Activated T-helper 1 cell treated with anti-CD3 and anti-CD28 coated beads, Interleukin-2, amount 50 U/mL, for 16 hours (primary cell): ENCODE results near the gene SERPINA4.
"Not testable (repeated sequence)": the region's sequence is repeated elsewhere in the genome, so short reads cannot be mapped to it uniquely, and the experiment has no call there.

ENCODE experiments used
- DNase-seq, 2 donors: peaks; one replicate each; pipeline ENCODE4 v3.0.0-alpha.2; 2020; ENCODE audit warnings: low read depth in 1 of 2, low spot score in 1 of 2

Gene SERPINA4

DNA sequence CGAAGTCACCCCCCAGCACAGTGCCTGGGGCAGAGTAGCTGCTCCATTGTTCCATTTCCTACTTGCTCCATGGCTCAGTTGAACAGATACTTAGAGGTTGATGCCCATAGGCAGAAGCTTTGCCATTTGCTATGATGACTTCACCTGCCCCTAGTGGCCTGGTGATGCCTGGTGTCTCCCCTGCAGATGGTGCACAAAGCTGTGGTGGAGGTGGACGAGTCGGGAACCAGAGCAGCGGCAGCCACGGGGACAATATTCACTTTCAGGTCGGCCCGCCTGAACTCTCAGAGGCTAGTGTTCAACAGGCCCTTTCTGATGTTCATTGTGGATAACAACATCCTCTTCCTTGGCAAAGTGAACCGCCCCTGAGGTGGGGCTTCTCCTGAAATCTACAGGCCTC lies 30.6 kb downstream of the SERPINA4 start:
- DNase-seq, result no peak

DNA sequence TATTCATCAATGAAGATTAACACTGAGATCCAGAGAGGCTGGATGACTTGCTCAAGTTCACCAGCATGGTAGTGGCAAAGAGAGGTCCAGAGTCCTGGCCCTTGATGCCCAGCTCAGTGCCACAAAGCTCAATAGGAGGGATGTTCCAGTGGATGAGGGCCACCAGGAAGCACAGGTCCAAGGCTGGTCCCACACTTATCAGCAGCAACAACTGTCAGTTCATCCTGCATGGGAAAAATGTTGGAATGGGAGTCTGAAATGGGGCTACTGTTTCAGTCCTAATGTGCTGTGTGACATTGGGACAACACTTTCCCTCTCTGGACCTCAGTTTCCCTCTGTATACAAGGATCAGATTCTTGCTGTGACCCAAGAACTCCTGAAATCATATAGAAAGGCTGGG lies 31.2 kb downstream of the SERPINA4 start:
- no peak for DNase-seq

DNA sequence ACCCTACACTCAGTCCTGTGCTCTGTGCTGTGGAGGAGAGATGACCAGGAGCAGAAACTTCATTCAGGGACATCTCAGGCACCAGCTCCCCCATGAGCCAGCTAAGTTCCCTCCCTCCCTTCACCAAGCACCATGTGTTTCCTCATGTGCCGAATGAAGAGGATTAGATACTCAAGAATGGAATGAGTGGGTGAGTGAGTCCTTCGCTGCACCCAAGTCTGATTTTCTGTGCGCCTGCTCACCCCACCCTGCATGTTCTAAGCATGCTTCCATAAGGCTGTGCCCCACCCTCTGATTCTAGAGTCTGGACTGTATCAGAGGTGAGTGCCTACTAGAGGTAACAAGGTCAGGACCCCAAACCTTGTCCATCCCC lies 32.1 kb downstream of the SERPINA4 start:
- DNase-seq, result no peak

DNA sequence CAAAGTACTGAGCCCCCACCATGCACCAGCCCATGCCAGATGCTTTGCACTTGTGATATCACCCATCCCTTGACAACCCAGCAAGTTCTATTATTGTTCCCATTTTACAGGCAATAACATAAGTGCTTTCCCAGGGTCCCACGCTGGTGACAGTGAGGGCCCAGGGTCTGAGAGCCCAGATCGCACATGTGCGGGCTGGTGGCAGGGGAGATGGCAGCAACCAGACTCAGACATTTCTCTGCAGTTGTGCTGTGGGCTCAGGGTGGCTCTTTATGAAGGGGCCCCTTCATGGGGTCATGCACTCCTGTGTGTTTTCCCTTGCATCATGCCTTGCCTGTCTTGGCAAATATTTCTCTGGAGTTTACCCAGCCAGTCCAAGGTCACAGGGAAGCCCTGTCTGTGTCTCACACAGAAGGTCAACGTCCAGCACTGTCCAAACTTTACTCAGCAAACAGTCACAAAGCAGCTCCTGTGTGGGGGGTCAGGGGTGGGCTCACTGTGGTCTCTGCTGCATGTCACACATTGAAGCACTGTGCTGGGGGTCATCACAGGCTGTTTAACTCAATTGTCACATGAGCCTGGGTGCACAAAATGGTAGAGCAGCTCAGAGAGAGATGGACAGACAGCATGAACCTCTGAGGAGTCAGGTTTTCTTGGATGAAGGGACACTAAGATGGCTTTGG lies 32.6 kb downstream of the SERPINA4 start:
- DNase-seq, result no peak

DNA sequence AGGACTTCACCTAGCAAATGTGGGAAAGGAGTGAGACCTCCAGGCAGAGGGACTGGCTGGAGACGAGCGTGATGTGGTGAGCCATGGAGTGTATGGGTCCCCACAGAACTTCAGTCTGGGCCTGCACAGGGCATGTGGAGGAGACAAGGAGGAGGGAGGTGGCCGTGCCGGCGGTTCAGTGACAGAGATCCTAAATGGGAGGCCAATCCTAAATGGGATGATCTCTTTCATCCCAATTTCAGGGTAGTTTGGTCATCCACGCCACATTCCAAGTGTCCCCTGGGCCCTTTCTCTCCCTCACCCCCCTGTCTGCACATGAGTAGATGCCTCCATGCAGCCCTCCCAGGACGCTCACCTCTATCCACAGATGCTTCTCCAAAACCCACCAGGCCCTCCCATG lies 33.2 kb downstream of the SERPINA4 start:
- no peak for DNase-seq

DNA sequence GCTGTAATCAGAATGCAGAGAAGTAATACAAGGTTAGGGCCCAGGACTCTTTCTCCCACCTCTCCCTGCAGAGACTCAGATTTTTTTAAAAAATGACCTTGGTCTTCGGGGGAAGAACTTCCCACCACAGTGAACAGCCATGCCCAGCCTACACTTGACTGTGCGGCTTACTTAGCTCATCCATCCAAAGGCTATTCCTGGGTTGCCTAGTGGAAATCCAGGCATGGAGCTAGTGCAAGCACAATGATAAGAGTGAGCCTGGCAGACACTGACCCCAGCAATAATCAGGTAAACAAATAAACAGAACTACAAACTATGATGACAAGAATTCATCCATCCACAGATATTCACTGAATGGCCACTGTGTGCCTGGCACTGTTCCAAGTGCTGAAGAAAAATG lies 34.7 kb downstream of the SERPINA4 start:
- DNase-seq, result no peak

DNA sequence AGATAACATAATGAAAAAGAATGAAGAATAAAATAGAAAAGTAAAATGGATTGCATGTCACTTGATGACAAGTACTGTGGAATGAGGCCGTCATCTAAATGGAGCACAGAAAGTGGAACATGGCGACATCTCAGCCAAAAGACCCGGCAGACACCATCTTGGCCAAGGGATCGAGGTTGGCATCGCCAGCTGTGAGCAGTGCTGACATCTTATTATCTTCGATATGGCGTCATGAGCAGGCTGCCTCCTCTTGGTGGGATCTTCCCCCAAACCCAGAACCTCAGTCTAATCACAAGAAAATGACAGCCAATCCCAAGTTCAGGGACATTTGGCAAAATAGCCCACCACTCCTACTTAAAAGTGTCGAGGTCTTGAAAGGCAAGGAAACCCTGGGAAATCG lies 35.1 kb downstream of the SERPINA4 start:
- DNase-seq, result no peak

DNA sequence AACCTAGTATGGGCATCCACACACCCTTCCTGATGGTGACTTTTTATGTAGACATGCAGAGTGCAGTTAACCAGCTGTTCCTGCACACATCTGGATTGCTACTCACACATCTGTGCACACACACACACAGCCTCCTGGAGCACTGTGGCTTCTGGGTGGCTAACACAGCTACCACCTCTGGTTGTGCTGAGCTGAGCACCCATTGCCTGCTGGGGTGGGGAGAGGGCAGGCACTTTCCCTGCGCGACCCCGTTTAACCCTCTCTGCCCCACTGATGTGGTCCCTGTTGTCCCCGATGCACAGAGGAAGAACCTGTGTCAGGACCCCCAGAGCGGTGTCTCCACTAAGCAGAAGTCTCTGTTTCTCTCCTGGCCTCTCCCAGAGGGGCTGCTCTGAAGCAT lies 36.5 kb downstream of the SERPINA4 start:
- no peak for DNase-seq

DNA sequence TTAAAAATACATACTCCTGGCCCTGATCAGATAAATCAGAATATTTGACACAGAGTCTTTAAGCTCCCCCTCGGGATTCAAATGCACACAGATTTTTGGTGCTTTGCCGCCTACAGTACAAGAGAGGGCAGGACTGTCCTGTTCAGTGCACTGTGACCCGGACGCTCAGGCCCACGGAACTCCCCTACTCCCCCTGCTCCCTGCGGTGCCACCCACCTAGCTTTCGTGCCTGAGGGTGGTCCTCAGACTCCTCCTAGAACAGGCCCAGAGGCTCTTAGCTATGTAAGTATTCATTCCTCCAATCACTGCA lies 37.2 kb downstream of the SERPINA4 start:
- DNase-seq, result no peak

DNA sequence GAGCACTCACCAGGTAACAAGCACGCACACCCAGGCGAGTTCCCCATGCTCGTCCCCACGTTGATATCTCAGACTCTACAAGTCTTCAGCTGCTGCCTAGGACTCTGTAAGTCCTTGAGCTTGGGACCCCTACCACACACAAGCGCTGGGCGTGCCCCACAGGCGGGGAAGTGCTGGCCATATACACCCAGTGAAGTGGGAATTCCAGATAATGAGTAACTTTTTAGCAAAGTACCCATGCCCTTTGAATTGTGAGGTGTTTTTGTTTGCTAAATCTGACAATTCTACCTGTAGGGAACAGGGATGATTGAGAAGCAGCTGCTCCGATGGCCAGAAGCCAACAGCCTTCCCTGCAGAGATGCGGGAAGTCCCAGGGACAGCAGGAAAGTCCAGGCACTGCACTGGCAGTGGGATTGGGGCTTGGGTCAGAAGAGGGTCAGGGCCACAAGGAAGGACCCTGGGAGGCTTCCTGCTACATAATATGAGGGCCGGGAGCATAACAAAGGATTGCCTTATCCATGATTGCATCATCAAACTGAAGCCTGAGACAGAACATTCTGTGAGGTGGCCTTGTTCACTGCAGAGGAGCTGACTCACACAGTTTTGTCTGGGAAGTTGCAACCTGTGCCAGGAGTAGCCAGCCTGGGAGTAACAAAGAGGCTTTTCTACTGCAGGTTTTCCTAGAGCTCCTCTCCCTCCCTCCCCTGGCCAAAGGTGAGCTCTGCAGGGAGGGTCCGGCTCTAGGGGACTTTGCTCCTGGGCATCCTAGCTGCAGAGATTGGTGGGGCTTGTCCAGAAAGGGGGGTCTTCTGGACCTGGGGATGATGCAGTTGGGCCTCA lies 37.8 kb downstream of the SERPINA4 start:
- no peak for DNase-seq

DNA sequence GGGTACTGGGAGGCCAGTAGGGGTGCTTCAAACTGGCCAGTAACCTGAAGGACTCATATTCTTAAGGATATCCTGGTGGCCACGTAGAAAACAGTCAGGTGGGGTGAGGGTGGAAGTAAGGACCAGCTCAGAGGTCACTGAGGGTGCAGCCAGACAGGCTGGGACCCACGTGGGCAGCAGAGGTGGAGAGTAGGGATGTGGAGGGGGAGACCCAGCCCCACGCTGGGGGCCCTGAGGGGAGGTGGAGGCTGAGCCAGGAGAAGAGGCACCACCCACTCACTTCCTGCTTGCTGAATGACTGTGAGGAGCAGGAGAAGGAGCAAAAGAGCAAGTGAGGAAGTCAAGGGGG lies 38.4 kb downstream of the SERPINA4 start:
- no peak for DNase-seq

DNA sequence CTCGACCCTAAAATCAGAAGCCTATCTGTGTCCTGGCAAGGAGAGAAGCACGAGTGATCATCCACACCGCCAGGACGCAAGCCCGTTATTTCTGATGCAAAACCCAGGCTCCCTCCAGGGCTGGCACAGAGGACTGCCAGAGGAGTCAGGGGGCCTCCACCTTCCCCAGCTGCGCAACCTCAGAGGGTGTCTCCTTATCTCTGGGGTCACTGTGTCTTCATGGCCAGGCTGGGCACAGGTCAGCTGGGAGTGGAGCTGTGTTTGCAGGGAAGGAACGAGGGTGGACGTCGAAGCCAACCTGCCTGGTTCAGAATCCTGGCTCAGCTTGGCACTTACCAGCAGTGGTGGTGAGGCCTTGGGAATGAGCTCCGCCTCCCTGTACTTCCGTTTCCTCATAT lies 38.9 kb downstream of the SERPINA4 start:
- DNase-seq, result no peak

DNA sequence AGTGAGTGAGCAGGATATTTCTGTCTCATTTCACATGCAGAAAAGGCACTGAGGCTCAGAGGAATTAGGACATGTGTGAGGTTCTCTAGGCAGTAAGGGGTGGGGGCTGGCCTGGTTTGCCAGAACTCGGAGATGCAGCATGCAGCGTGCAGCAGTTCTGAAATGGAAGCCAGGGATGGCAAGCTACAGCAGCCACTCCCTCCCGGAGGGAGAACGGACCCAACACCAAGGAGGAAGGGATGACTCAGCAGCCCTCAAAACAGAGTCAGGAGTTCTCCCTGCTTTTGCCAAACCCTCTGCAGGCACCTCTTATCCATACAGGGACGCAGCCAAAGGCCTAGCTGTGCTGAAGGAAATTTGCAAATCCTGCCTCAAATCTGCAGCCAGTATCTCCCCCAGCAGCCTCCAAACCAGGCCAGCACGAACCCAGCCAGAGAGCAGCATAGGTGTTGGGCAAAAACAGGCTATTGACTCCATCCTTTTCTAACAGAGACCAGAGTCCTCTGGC lies 40.7 kb downstream of the SERPINA4 start:
- DNase-seq, result no peak

DNA sequence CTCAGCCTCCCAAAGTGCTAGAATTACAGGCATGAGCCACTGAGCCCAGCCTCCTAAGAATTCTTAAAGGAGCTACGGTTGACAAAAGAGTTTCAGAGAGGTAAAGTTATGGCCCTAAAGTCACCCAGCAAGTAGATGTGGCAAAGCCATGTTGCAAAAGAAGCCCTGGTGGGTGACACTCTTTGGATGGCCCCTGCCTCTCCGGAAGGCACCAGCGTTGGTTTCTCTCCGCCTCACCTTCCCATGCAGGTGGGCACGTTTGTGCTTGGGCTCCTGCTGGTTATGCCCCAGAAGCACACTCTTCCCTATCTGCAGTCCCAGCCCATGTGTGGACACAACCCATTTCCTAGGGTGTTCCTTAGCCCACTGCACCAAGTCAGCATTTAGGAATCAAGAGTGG lies 41.5 kb downstream of the SERPINA4 start:
- DNase-seq, result no peak

DNA sequence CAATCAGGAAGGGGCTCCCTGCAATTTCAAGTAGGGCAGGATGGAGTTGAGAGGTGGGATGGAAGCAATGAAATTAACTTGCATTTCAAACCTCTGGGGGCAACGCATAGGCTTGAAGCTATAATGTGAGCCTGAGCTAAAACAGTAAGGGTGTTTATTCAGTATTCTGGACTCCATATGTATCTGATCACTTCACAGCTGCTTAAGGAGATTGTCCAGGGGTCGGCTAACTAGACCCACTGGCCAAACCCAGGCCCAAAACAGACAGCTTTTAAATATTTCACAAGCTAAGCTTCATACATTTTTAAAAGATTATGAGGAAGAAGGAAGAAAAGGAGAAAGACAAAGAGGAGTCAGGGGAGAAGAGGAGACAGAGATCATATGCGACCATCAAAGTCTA lies 44.1 kb downstream of the SERPINA4 start:
- DNase-seq, result no peak

DNA sequence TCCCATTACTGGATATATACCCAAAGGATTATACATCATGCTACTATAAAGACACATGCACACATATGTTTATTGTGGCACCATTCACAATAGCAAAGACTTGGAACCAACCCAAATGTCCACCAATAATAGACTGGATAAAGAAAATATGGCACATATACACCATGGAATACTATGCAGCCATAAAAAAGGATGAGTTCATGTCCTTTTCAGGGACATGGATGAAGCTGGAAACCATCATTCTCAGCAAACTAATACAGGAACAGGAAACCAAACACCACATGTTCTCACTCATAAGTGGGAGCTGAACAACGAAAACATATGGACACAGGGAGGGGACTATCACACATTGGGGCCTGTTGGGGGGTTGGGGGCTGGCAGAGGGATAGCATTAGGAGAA lies 47.7 kb downstream of the SERPINA4 start:
- not testable (repeated sequence) for DNase-seq

DNA sequence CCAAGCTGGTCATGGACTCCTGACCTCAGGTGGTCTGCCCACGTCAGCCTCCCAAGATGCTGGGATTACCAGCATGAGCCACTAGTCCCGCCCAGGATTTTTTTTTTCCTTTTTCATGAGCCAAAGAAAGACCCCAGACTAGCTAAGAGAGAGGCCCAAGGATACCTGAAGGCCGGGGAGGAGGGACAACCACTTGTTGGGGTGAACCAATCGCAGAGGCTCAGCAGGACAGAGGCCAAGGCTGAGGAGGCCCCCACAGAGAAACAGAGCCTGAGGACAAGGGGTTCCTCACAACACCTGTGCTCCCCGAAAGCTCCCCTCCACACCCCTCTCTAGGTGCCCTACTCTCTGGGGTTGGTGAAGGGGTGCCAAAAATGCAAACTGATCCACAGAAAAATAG lies 49.9 kb downstream of the SERPINA4 start:
- DNase-seq, result no peak

DNA sequence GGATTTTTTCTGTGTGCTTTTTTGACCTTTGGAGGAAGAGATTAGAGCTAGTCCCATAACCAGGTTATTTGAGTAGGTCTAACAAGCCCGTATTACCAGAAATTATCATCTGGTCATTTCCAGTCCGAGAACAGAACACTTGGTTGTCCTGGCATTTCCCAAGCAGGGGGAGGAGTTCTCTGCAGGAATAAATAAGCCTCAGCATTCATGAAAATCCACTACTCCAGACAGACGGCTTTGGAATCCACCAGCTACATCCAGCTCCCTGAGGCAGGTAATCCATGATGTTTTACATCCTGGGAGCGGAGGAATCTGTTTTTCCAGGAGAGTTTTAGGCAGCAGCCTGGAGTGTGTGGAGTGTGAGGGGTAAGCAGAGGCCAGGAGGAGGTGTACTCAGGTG lies 50.9 kb downstream of the SERPINA4 start, which contains the start of gene SERPINA3:
TSS of gene SERPINA3 (plus strand) at position 218 of the 400 bp plus-strand sequence. CDS start 2,051 bp downstream, outside the sequence.
- no peak for DNase-seq

DNA sequence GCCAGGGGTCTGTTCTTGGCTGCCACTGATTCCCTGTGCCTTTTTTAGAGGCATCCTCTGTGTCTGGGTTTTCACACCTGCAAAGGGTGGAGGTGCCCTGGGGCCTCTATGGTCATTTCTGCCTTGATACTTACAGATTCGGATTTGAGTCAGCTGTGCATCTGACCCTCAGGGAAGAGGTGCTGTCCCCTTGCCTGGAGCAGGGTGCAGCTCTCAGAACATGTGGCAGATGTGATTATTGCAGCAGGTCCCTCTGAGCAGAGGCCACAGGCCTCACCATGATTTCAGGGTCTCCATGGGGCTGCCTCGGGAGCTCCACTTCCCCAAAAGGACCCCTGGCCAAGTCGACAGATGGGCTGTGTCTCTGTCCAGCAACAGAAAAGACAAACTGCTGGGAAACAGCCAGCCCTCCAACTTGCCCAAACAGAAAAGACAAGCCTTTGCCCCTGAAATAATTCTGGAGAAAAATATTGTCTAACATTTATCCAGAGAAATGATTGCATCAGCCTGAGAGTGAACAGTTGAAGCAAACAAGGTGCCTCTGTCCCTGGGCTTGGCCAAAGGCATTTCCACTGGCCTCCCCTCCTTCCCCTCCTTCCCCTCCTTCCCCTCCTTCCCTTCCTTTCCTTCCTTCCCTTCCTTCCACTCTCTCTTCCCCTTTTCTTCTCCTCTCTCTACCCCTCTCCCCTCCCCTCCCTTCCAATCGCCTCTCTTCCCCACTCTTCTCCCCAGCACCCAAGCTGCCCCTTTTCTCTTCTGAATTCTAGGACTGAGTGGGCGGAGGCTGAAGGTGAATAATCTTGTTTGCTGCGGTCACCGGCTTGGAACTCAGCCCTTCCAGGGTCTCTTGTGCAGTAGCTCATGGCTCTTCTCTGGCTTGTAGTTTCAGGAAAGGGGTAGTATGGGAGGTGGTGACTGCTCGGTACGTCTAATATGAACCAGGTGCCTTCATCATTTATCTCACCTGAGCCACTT lies 51.6 kb downstream of the SERPINA4 start:
- DNase-seq, result no peak

DNA sequence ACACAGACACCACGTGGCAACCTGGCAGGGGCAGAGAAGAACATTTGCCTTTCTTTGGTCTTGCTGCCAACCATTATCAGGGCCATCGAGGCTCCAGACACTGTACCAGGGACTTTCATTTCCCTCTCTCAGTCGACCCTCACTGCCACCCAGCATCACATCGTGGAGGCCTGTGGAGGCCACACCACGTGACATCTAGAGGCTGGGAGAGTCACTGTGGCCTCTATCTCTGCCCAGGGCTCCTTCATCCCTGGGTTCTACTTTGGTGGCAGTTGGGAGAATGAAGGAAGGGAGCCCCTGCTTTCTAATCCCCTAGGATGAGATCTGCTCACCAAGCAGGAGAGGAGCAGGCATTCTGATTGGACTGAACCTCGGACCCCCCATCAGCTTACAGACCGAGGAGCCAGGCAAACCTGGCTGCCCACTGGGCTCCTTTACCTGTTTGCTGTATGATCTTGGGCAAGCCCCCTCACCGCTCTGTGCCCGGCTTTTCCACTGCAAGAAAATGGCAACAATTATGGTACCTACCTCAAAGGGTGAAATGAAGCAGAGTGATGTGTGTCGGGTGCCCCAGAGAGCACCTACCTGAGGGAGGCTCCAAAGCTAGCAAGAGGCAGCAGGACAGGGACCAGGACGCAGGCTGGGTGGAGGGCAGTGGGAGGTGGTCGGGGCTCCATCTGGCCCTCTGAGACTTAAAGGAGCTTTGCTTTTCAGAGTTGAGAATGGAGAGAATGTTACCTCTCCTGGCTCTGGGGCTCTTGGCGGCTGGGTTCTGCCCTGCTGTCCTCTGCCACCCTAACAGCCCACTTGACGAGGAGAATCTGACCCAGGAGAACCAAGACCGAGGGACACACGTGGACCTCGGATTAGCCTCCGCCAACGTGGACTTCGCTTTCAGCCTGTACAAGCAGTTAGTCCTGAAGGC lies 52.7 kb downstream of the SERPINA4 start:
- no peak for DNase-seq

DNA sequence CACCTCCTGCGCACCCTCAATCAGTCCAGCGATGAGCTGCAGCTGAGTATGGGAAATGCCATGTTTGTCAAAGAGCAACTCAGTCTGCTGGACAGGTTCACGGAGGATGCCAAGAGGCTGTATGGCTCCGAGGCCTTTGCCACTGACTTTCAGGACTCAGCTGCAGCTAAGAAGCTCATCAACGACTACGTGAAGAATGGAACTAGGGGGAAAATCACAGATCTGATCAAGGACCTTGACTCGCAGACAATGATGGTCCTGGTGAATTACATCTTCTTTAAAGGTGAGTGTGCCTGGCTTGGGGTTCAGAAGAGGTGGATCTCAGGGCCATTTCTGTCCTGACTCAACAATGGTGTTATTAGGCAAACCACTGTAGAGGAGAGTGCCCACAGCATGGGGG lies 53.6 kb downstream of the SERPINA4 start:
- DNase-seq, result no peak
